Measurements from ENCODE around the gene NLGN1. TPM values are rescaled to one million over a fixed set of nuclear protein-coding genes. Genes with fewer than 3 reads are reported as not detected.

NLGN1 gene
- total RNA-seq, 1 experiment from 2014 or later = not detected

GRCh38 chr3:174083706-174084105 lies 686.2 kb downstream of the NLGN1 start (continued):
- TF ChIP-seq, protein P1, sequence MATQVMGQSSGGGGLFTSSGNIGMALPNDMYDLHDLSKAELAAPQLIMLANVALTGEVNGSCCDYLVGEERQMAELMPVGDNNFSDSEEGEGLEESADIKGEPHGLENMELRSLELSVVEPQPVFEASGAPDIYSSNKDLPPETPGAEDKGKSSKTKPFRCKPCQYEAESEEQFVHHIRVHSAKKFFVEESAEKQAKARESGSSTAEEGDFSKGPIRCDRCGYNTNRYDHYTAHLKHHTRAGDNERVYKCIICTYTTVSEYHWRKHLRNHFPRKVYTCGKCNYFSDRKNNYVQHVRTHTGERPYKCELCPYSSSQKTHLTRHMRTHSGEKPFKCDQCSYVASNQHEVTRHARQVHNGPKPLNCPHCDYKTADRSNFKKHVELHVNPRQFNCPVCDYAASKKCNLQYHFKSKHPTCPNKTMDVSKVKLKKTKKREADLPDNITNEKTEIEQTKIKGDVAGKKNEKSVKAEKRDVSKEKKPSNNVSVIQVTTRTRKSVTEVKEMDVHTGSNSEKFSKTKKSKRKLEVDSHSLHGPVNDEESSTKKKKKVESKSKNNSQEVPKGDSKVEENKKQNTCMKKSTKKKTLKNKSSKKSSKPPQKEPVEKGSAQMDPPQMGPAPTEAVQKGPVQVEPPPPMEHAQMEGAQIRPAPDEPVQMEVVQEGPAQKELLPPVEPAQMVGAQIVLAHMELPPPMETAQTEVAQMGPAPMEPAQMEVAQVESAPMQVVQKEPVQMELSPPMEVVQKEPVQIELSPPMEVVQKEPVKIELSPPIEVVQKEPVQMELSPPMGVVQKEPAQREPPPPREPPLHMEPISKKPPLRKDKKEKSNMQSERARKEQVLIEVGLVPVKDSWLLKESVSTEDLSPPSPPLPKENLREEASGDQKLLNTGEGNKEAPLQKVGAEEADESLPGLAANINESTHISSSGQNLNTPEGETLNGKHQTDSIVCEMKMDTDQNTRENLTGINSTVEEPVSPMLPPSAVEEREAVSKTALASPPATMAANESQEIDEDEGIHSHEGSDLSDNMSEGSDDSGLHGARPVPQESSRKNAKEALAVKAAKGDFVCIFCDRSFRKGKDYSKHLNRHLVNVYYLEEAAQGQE (IDR thresholded peaks at IDR 0.05; ENCODE audit: low read depth) = no peak
- TF ChIP-seq FOSL1 (IDR thresholded peaks at IDR 0.05; ENCODE audit: low read depth) = no peak
- no peak for TF ChIP-seq POLR2AphosphoS5 (IDR thresholded peaks at IDR 0.05; ENCODE audit: low read depth, low read length)
- TF ChIP-seq ELF1 (IDR thresholded peaks at IDR 0.05; ENCODE audit: borderline replicate concordance, low read depth) = no peak
- TF ChIP-seq CTCF (IDR thresholded peaks at IDR 0.05 in 2 of 3, conservative IDR thresholded peaks at IDR 0.05 in 1 of 3; ENCODE audit: borderline replicate concordance in 1 of 3, insufficient read depth in 1 of 3, low read depth in 2 of 3, low read length in 2 of 3) = no peak
- TF ChIP-seq MAX (IDR thresholded peaks at IDR 0.05) = no peak
- TF ChIP-seq EZH2phosphoT487 (IDR thresholded peaks at IDR 0.05; ENCODE audit: borderline replicate concordance) = no peak
- no peak for TF ChIP-seq YY1 (IDR thresholded peaks at IDR 0.05; ENCODE audit: extremely low read depth, insufficient replicate concordance, low read depth, low read length)
- TF ChIP-seq SP1 (IDR thresholded peaks at IDR 0.05; ENCODE audit: low read depth) = no peak

- Histone ChIP-seq H3K27ac (ENCODE audit: low read depth, low read length) (no peak overlapping the region), H3K4me3 (replicated peaks in 1 of 2; ENCODE audit: low read depth in 1 of 2, low read length in 2 of 2) (no peak overlapping the region), H4K20me1 (ENCODE audit: insufficient read depth) (no peaks in the 10 kb centered on the region), H3K36me3 (ENCODE audit: control insufficient read depth in 1 of 2, insufficient read depth in 2 of 2, low read length in 2 of 2) (no peaks in the 10 kb centered on the region), H3K27me3 (ENCODE audit: insufficient read depth, low read length) (no peaks in the 10 kb centered on the region), H3K79me2 (ENCODE audit: insufficient read depth, low read length) (no peaks in the 10 kb centered on the region), H3K9me3 (ENCODE audit: control insufficient read depth in 1 of 2, insufficient read depth in 1 of 2, low read depth in 1 of 2, low read length in 2 of 2) (no peaks in the 10 kb centered on the region), H3K4me2 (ENCODE audit: low read length) (no peak overlapping the region), H3K4me1 (ENCODE audit: control insufficient read depth in 1 of 2, insufficient read depth in 2 of 2, low read length in 2 of 2) (no peaks in the 10 kb centered on the region), H3K9me2 (ENCODE audit: insufficient read depth) (no peaks in the 10 kb centered on the region), H3K9ac (ENCODE audit: low read length) (no peak overlapping the region), H2AFZ (ENCODE audit: low read depth, low read length, poor library complexity, severe bottlenecking) (no peak overlapping the region)
- BruUV-seq (replicated peaks) = no TSS peak
- ATAC-seq (no peak), DNase-seq (ENCODE audit: low read depth, low spot score) (no peak)
- intact Hi-C loops (cut with micrococcal nuclease) = no loop called here
- ChIA-PET POLR2A (no interaction called here), RAD21 (ENCODE audit: low non-redundant PET in 1 of 2, low total read pairs in 2 of 2, uncharacterized antibody in 2 of 2, unreplicated experiment in 2 of 2) (no interaction called here), CTCF (no interaction called here)
- no peak for TF ChIP-seq ATF3 (IDR thresholded peaks at IDR 0.05)
- TF ChIP-seq POLR2A (IDR thresholded peaks at IDR 0.05; ENCODE audit: borderline replicate concordance, extremely low read depth, insufficient read depth, insufficient read length) = no peak
- no peak for TF ChIP-seq RAD21 (IDR thresholded peaks at IDR 0.05; ENCODE audit: low read depth)
- TF ChIP-seq SIN3A (IDR thresholded peaks at IDR 0.05; ENCODE audit: low read depth) = no peak
- TF ChIP-seq SP1 (IDR thresholded peaks at IDR 0.05; ENCODE audit: low read depth) = no peak
- TF ChIP-seq CTCF (IDR thresholded peaks at IDR 0.05 in 2 of 3, conservative IDR thresholded peaks at IDR 0.05 in 1 of 3; ENCODE audit: borderline replicate concordance in 1 of 3, insufficient read depth in 1 of 3, low read depth in 2 of 3, low read length in 2 of 3) = no peak
- no peak for TF ChIP-seq CBX3 (IDR thresholded peaks at IDR 0.05; ENCODE audit: low read depth)
- TF ChIP-seq, protein P2, sequence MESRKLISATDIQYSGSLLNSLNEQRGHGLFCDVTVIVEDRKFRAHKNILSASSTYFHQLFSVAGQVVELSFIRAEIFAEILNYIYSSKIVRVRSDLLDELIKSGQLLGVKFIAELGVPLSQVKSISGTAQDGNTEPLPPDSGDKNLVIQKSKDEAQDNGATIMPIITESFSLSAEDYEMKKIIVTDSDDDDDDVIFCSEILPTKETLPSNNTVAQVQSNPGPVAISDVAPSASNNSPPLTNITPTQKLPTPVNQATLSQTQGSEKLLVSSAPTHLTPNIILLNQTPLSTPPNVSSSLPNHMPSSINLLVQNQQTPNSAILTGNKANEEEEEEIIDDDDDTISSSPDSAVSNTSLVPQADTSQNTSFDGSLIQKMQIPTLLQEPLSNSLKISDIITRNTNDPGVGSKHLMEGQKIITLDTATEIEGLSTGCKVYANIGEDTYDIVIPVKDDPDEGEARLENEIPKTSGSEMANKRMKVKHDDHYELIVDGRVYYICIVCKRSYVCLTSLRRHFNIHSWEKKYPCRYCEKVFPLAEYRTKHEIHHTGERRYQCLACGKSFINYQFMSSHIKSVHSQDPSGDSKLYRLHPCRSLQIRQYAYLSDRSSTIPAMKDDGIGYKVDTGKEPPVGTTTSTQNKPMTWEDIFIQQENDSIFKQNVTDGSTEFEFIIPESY (IDR thresholded peaks at IDR 0.05; ENCODE audit: extremely low read depth, insufficient replicate concordance, low read length) = no peak
These were observed 692.0 kb downstream of the NLGN1 start for GRCh38 chr3:174089592-174089991.
